HEK293 (cell line): Measurements from ENCODE around the gene UQCR11.
A peak's percentile ranks its signal among the peaks of the same experiment; 100 is the strongest.

Experiments
- CTCF ChIA-PET: fragments of 350-600 bp; formaldehyde crosslinking; extraction: SDS; loops from one replicate; lab custom pipeline; 2021; ENCODE audit warnings: antibody characterized with exemption; lab: Yijun Ruan, JAX
- POLR2A ChIA-PET: fragments of 300-600 bp; formaldehyde crosslinking; extraction: SDS; loops from one replicate; lab custom pipeline; 2020; ENCODE audit warnings: antibody characterized with exemption, inconsistent platforms; lab: Yijun Ruan, JAX
- H3K27ac ChIP-seq: fragments of 200-500 bp; sonication (Bioruptor generic); 2 replicates; pipeline ENCODE4 v1.5.1; 2014; ENCODE audit warnings: low read depth, low read length, control low read depth, inconsistent platforms; ENCODE audit errors: extremely low read depth
- H3K36me3 ChIP-seq, 2 experiments: fragments of 200-500 bp in 1 of 2; sonication (Bioruptor generic) in 1 of 2; 1 replicate in 1 of 2; 2 replicates in 1 of 2; pipeline ENCODE4 v1.5.1; 2014 to 2017; ENCODE audit warnings: inconsistent platforms in 2 of 2, low read length in 2 of 2; ENCODE audit not compliant: control insufficient read depth in 2 of 2, insufficient read depth in 1 of 2
- H3K4me1 ChIP-seq: fragments of 200-500 bp; sonication (Bioruptor generic); 2 replicates; pipeline ENCODE4 v1.5.1; 2014; ENCODE audit warnings: mild to moderate bottlenecking, low read length, inconsistent platforms; ENCODE audit not compliant: control insufficient read depth, insufficient read depth
- H3K4me3 ChIP-seq: 2 replicates; pipeline ENCODE4 v1.5.1; 2011; ENCODE audit warnings: low read depth, mild to moderate bottlenecking, control low read depth, low read length, moderate library complexity
- H3K9me3 ChIP-seq: fragments of 200-500 bp; sonication (Bioruptor generic); 2 replicates; pipeline ENCODE4 v1.5.1; 2014; ENCODE audit warnings: low read depth, low read length, inconsistent platforms; ENCODE audit not compliant: control insufficient read depth, insufficient read depth
- GFI1B ChIP-seq: fragments of 450-650 bp; formaldehyde crosslinking; IDR thresholded peaks from 2 replicates; pipeline ENCODE4 v1.5.1; 2016; ENCODE audit warnings: missing biosample characterization, missing genetic modification characterization
- KLF1 ChIP-seq: fragments of 450-650 bp; formaldehyde crosslinking; IDR thresholded peaks from 2 replicates; pipeline ENCODE4 v1.5.1; 2016; ENCODE audit warnings: missing biosample characterization, missing genetic modification characterization
- SCRT2 ChIP-seq: fragments of 450-650 bp; formaldehyde crosslinking; IDR thresholded peaks from 2 replicates; pipeline ENCODE4 v1.5.1; 2016; ENCODE audit warnings: missing biosample characterization, missing genetic modification characterization
- SP3 ChIP-seq: fragments of 450-650 bp; formaldehyde crosslinking; IDR thresholded peaks from 2 replicates; pipeline ENCODE4 v1.5.1; 2016; ENCODE audit warnings: missing biosample characterization, missing genetic modification characterization
- YY1 ChIP-seq: fragments of 450-650 bp; formaldehyde crosslinking; IDR thresholded peaks from 2 replicates; pipeline ENCODE4 v1.5.1; 2018; ENCODE audit warnings: missing biosample characterization, missing genetic modification characterization
- YY2 ChIP-seq: fragments of 450-650 bp; formaldehyde crosslinking; IDR thresholded peaks from 2 replicates; pipeline ENCODE4 v1.5.1; 2016; ENCODE audit warnings: missing biosample characterization, missing genetic modification characterization
- ZBTB21 ChIP-seq: fragments of 450-650 bp; formaldehyde crosslinking; IDR thresholded peaks from 2 replicates; pipeline ENCODE4 v1.5.1; 2017; ENCODE audit warnings: missing biosample characterization, missing genetic modification characterization
- ZNF10 ChIP-seq: fragments of 450-650 bp; formaldehyde crosslinking; IDR thresholded peaks from 2 replicates; pipeline ENCODE4 v1.5.1; 2017; ENCODE audit warnings: missing biosample characterization, missing genetic modification characterization
- ZNF155 ChIP-seq: fragments of 450-650 bp; formaldehyde crosslinking; IDR thresholded peaks from 2 replicates; pipeline ENCODE4 v1.5.1; 2016; ENCODE audit warnings: missing biosample characterization, missing genetic modification characterization
- ZNF23 ChIP-seq: fragments of 450-650 bp; formaldehyde crosslinking; IDR thresholded peaks from 2 replicates; pipeline ENCODE4 v1.5.1; 2016; ENCODE audit warnings: missing biosample characterization, missing genetic modification characterization, borderline replicate concordance
- ZNF266 ChIP-seq: fragments of 450-650 bp; formaldehyde crosslinking; IDR thresholded peaks from 2 replicates; pipeline ENCODE4 v1.5.1; 2016; ENCODE audit warnings: missing biosample characterization, missing genetic modification characterization, low read depth
- ZNF335 ChIP-seq: fragments of 450-650 bp; formaldehyde crosslinking; conservative IDR thresholded peaks from 2 replicates; pipeline ENCODE4 v1.5.1; 2016; ENCODE audit warnings: missing biosample characterization, missing genetic modification characterization
- ZNF391 ChIP-seq: fragments of 450-650 bp; formaldehyde crosslinking; IDR thresholded peaks from 2 replicates; pipeline ENCODE4 v1.5.1; 2016; ENCODE audit warnings: low read depth, missing biosample characterization, missing genetic modification characterization, borderline replicate concordance
- ZNF514 ChIP-seq: fragments of 450-650 bp; formaldehyde crosslinking; IDR thresholded peaks from 2 replicates; pipeline ENCODE4 v1.5.1; 2016; ENCODE audit warnings: missing biosample characterization, missing genetic modification characterization
- ZNF548 ChIP-seq: fragments of 450-650 bp; formaldehyde crosslinking; IDR thresholded peaks from 2 replicates; pipeline ENCODE4 v1.5.1; 2016; ENCODE audit warnings: missing biosample characterization, missing genetic modification characterization
- ZNF658 ChIP-seq: fragments of 450-650 bp; formaldehyde crosslinking; IDR thresholded peaks from 2 replicates; pipeline ENCODE4; 2016; ENCODE audit warnings: missing biosample characterization, missing genetic modification characterization
- ZNF747 ChIP-seq: fragments of 450-650 bp; formaldehyde crosslinking; IDR thresholded peaks from 2 replicates; pipeline ENCODE4 v1.5.1; 2016; ENCODE audit warnings: missing biosample characterization, missing genetic modification characterization
- ZNF768 ChIP-seq: fragments of 450-650 bp; formaldehyde crosslinking; IDR thresholded peaks from 2 replicates; pipeline ENCODE4 v1.5.1; 2018; ENCODE audit warnings: missing biosample characterization, mild to moderate bottlenecking, missing genetic modification characterization
- ZSCAN23 ChIP-seq: fragments of 450-650 bp; formaldehyde crosslinking; IDR thresholded peaks from 2 replicates; pipeline ENCODE4 v1.5.1; 2016; ENCODE audit warnings: missing biosample characterization, missing genetic modification characterization
- TF ChIP-seq, protein P1 (sequence below): fragments of 450-650 bp; IDR thresholded peaks from 2 replicates; pipeline ENCODE4 v1.5.1; 2018; ENCODE audit warnings: missing biosample characterization, missing genetic modification characterization
- TF ChIP-seq, protein P2 (sequence below): fragments of 450-650 bp; formaldehyde crosslinking; IDR thresholded peaks from 2 replicates; pipeline ENCODE4 v1.5.1; 2016; ENCODE audit warnings: missing biosample characterization, missing genetic modification characterization
- TF ChIP-seq, protein P3 (sequence below): fragments of 450-650 bp; formaldehyde crosslinking; IDR thresholded peaks from 2 replicates; pipeline ENCODE4 v1.5.1; 2016; ENCODE audit warnings: missing biosample characterization, missing genetic modification characterization
- TF ChIP-seq, protein P4 (sequence below): fragments of 450-650 bp; formaldehyde crosslinking; IDR thresholded peaks from 2 replicates; pipeline ENCODE4 v1.5.1; 2016; ENCODE audit warnings: missing biosample characterization, missing genetic modification characterization
- TF ChIP-seq, protein P5 (sequence below): fragments of 450-650 bp; formaldehyde crosslinking; IDR thresholded peaks from 2 replicates; pipeline ENCODE4 v1.5.1; 2016; ENCODE audit warnings: missing biosample characterization, missing genetic modification characterization

The UQCR11 gene

DNA sequence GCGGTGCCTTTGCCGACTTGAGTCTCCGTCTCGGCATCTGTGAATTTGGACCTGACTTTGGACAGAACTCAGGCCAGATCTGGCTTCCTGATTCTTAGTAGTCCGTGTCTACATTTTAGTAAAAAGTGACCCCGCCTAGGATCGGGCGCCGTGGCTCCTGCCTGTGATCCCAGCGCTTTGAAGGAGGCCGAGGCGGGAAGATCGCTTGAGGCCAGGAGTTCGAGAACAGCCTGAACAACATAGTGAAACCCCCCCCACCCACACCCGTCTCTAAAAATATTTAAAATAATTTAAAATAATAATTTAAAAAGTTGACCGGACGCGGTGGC is 48.0 kb upstream of the UQCR11 start:
- ChIA-PET CTCF (interaction anchor here (0.7 to 2.0 kb wide), 4 partner anchors 16 to 195 kb away, joined by 3 to 9 read pairs (median 4); no protein-coding TSS in a partner anchor), POLR2A (interaction anchor here (0.6 to 1.8 kb wide), 7 partner anchors 16 to 107 kb away, joined by 3 to 9 read pairs (median 4); partner anchors contain the start of genes MBD3 and UQCR11)
- TF ChIP-seq, protein P1, sequence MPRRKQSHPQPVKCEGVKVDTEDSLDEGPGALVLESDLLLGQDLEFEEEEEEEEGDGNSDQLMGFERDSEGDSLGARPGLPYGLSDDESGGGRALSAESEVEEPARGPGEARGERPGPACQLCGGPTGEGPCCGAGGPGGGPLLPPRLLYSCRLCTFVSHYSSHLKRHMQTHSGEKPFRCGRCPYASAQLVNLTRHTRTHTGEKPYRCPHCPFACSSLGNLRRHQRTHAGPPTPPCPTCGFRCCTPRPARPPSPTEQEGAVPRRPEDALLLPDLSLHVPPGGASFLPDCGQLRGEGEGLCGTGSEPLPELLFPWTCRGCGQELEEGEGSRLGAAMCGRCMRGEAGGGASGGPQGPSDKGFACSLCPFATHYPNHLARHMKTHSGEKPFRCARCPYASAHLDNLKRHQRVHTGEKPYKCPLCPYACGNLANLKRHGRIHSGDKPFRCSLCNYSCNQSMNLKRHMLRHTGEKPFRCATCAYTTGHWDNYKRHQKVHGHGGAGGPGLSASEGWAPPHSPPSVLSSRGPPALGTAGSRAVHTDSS, result no peak
- TF ChIP-seq ZNF335 (tag by site-specific recombination), result peak; percentile 67
- peak overlapping the region; percentile 47; the same call in 1 of the 2 replicates for H3K27ac ChIP-seq
- peaks cover 6 to 19% of the 10 kb centered on the region in 2 experiments; a peak in 2 of 3 replicates for H3K36me3 ChIP-seq
- H3K9me3 ChIP-seq, result no peaks in the 10 kb centered on the region
- H3K4me1 ChIP-seq, result peaks cover 3% of the 10 kb centered on the region; the same call in 1 of the 2 replicates
- peak overlapping the region; percentile 35 for H3K4me3 ChIP-seq

DNA sequence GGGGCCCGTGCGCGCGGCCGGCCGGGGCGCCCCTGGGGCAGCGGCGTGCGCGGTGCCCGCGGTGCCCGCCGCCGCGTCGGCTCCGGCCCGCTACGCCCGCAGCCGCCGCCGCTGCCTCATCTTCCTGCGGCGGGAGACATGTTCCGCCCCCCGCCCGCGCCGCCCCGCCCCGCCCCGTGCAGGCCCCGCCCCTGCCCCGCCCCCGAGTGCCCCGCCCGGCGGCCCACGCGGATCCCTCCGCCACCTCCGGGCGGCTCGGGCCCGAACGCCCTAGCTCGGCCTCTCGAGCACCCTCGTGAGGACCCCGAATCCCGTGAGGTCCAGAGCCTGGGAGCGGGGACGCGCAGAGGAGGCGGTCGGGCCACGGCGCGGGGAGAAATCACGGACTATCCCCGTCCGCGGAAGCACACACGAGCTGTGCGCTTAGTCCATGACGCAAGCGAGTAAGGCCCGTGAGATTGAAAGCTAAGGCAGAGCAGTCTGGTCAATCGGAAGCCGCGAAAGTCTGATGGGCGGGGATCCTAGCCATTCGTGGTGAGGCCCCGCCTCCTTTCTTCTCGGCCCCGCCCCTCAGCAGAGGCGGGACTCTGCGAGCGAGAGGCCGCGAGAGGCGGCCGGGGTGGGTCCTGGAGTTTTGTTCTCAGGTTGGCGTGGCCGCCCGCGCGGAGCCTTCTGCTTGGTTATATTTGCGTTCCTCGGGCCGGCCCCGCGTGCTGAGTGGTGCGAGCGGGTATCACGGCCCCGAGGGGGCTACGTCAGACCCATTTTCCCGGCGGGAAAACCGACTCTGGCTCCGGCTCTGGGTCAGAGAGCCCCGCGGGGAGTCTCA is 47.4 kb upstream of the UQCR11 start, which contains the start of gene TCF3:
TCF3 (minus strand) TSS at position 145 of the 829 bp plus-strand sequence. CDS start 2,367 bp downstream, outside the sequence.
- no peaks in the 10 kb centered on the region for H3K9me3 ChIP-seq
- H3K36me3 ChIP-seq, result peaks cover 6 to 25% of the 10 kb centered on the region in 2 experiments; a peak in 2 of 3 replicates
- peaks cover 3% of the 10 kb centered on the region; the same call in 1 of the 2 replicates for H3K4me1 ChIP-seq
- CTCF ChIA-PET, result interaction anchor here (0.6 to 1.2 kb wide), 7 partner anchors 13 to 197 kb away, joined by 3 to 6 read pairs (median 4); no protein-coding TSS in a partner anchor
- POLR2A ChIA-PET, result interaction anchor here (0.6 to 1.8 kb wide), 8 partner anchors 16 to 106 kb away, joined by 3 to 9 read pairs (median 4); partner anchors contain the start of genes MBD3 and UQCR11
- H3K4me3 ChIP-seq, result peak within 1 kb of the TSS; percentile 69
- H3K27ac ChIP-seq, result peak within 1 kb of the TSS; percentile 99
- TF ChIP-seq SCRT2 (tag by site-specific recombination) (peak; percentile 60; the same call in 1 of the 2 replicates), ZNF23 (no peak), ZNF747 (tag by site-specific recombination) (no peak), ZNF155 (no peak), ZNF658 (tag by site-specific recombination) (0 out of 2 replicates have a peak, but pooled peaks have one; percentile 77), ZSCAN23 (tag by site-specific recombination) (peak; percentile 93), ZNF514 (tag by site-specific recombination) (no peak), ZNF391 (tag by site-specific recombination) (peak; percentile 98), ZNF10 (tag by site-specific recombination) (no peak), YY2 (tag by site-specific recombination) (peak; percentile 93), ZBTB21 (tag by site-specific recombination) (peak; percentile 99), ZNF266 (tag by site-specific recombination) (no peak), YY1 (tag by site-specific recombination) (peak; percentile 88), ZNF768 (tag by site-specific recombination) (no peak), KLF1 (tag by site-specific recombination) (peak; percentile 99), SP3 (tag by site-specific recombination) (peak; percentile 100), ZNF548 (tag by site-specific recombination) (no peak), GFI1B (tag by site-specific recombination) (peak; percentile 84; the same call in 1 of the 2 replicates)
- TF ChIP-seq, protein P2, sequence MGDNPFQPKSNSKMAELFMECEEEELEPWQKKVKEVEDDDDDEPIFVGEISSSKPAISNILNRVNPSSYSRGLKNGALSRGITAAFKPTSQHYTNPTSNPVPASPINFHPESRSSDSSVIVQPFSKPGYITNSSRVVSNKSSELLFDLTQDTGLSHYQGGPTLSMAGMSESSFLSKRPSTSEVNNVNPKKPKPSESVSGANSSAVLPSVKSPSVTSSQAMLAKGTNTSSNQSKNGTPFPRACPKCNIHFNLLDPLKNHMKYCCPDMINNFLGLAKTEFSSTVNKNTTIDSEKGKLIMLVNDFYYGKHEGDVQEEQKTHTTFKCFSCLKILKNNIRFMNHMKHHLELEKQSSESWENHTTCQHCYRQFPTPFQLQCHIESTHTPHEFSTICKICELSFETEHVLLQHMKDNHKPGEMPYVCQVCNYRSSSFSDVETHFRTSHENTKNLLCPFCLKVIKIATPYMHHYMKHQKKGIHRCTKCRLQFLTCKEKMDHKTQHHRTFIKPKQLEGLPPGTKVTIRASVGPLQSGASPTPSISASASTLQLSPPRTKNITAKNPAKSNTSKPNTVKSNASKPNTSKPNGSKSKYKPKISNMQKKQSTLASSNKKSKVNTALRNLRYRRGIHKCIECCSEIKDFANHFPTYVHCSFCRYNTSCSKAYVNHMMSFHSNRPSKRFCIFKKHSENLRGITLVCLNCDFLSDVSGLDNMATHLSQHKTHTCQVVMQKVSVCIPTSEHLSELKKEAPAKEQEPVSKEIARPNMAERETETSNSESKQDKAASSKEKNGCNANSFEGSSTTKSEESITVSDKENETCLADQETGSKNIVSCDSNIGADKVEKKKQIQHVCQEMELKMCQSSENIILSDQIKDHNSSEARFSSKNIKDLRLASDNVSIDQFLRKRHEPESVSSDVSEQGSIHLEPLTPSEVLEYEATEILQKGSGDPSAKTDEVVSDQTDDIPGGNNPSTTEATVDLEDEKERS, result peak; percentile 17; the same call in 1 of the 2 replicates
- TF ChIP-seq, protein P3, sequence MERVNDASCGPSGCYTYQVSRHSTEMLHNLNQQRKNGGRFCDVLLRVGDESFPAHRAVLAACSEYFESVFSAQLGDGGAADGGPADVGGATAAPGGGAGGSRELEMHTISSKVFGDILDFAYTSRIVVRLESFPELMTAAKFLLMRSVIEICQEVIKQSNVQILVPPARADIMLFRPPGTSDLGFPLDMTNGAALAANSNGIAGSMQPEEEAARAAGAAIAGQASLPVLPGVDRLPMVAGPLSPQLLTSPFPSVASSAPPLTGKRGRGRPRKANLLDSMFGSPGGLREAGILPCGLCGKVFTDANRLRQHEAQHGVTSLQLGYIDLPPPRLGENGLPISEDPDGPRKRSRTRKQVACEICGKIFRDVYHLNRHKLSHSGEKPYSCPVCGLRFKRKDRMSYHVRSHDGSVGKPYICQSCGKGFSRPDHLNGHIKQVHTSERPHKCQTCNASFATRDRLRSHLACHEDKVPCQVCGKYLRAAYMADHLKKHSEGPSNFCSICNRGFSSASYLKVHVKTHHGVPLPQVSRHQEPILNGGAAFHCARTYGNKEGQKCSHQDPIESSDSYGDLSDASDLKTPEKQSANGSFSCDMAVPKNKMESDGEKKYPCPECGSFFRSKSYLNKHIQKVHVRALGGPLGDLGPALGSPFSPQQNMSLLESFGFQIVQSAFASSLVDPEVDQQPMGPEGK, result peak; percentile 96
- TF ChIP-seq, protein P4, sequence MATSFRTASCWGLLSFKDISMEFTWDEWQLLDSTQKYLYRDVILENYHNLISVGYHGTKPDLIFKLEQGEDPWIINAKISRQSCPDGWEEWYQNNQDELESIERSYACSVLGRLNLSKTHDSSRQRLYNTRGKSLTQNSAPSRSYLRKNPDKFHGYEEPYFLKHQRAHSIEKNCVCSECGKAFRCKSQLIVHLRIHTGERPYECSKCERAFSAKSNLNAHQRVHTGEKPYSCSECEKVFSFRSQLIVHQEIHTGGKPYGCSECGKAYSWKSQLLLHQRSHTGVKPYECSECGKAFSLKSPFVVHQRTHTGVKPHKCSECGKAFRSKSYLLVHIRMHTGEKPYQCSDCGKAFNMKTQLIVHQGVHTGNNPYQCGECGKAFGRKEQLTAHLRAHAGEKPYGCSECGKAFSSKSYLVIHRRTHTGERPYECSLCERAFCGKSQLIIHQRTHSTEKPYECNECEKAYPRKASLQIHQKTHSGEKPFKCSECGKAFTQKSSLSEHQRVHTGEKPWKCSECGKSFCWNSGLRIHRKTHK (tag by site-specific recombination), result no peak
- TF ChIP-seq, protein P5, sequence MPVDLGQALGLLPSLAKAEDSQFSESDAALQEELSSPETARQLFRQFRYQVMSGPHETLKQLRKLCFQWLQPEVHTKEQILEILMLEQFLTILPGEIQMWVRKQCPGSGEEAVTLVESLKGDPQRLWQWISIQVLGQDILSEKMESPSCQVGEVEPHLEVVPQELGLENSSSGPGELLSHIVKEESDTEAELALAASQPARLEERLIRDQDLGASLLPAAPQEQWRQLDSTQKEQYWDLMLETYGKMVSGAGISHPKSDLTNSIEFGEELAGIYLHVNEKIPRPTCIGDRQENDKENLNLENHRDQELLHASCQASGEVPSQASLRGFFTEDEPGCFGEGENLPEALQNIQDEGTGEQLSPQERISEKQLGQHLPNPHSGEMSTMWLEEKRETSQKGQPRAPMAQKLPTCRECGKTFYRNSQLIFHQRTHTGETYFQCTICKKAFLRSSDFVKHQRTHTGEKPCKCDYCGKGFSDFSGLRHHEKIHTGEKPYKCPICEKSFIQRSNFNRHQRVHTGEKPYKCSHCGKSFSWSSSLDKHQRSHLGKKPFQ (tag by site-specific recombination), result no peak
